ENCODE measurements around the gene GADD45G.

Gene GADD45G

GRCh38 chr9:89632192-89632733 lies 27.5 kb downstream of the GADD45G start:
- DNase-seq: no peak

DNA sequence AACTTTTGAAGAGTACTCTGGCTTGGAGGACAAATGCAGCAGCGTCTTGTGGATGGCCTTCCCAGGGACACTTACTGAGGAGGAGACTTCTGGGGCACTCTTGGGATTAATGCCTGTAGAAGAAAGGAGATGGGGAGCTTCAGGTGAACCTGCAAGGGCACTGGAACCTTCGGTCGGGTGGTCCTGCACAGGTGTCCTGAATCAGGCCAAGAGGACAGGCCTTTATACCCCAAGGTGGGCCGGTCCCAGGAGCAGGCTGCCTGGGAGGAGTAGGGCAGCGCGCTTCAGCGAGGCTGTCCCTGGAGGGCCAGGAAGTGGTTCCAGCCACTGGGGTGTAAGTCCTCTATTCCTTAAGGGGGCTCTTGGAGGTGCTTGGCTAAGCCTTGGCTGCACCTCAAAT lies 27.9 kb downstream of the GADD45G start:
- DNase-seq: no peak

- DNase-seq: no peak
Observed at GRCh38 chr9:89633404-89633803, 28.6 kb downstream of the GADD45G start.

- no peak for DNase-seq
Observed at GRCh38 chr9:89633920-89634319, 29.1 kb downstream of the GADD45G start.

DNA sequence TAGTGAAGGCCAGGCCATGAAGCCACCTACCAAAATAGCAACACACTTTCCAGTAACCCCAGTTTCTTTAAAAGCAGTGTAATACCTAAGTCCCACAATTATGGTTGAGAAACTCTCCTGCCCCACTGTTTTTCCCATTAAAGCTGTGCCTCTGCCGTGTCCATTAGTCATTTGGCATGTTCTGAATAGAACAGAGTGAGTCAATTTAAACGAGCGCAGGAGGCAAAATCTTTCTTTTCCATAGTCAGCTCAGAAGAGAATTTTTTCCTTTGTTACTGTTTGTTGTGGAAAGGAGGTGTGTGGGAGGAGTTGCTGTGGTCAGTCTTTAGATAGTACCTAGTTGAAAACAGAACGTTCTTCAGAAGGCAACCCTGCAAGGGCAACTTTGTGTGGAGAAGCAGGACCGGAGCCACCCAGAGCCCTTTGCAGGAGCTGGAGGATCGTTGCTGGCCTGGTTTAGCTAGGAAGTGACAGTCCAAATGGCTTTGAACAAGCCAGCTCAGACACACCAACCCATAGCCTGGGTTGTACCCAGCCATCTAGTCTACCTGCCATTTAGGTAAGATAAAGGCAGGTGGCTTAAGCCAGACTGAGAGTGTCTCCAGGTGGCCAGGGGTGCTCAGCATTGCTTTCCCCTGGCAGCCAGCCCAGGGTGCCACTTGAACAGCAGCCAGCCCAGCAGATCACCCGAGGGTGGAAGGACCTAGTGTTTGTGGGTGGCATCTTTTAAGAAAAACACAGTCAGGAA lies 30.4 kb downstream of the GADD45G start:
- no peak for DNase-seq

- DNase-seq: no peak
Observed at GRCh38 chr9:89635816-89636215, 31.0 kb downstream of the GADD45G start.

DNA sequence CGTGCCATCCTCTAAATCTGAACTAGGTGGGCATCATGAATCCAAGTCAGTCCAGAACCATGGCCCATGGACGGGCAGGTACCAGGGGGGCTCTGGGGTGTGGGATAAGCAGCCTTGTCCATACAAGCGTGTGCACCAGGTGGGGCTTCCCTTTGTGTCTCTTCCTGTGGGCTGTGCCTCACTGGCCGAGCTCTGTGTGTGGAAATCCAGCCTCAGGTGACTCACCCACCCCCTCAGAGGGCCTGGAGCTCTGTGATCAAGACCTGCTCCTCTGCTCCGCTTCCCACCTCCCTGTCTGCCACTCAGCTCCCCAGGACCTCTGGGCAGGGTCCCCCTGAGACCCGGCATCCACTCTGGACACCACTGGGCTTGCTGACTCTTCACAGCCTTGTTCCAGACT lies 33.0 kb downstream of the GADD45G start:
- no peak for DNase-seq

DNA sequence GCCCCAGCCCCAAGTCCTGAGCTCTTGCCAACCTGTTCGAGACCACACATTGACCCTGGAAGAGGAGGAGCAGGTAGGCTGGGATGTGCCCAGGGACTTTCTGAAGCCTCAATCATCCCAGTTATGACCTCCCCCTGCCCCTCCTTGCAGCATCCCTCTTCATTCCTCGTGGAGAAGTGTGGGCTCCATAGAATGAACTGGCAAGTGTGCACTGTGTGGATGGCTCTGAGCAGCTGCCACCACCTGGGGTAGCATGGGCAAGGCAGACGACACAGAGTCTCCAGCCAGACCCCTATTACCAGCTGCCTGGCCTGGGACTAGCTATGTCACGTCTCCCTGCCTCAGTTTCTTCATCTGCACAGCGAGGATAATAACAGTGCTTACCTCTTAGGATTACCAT lies 33.5 kb downstream of the GADD45G start:
- no peak for DNase-seq

GRCh38 chr9:89638893-89639292 lies 34.1 kb downstream of the GADD45G start:
- no peak for DNase-seq

- no peak for DNase-seq
Observed at GRCh38 chr9:89639367-89639795, 34.6 kb downstream of the GADD45G start.

DNA sequence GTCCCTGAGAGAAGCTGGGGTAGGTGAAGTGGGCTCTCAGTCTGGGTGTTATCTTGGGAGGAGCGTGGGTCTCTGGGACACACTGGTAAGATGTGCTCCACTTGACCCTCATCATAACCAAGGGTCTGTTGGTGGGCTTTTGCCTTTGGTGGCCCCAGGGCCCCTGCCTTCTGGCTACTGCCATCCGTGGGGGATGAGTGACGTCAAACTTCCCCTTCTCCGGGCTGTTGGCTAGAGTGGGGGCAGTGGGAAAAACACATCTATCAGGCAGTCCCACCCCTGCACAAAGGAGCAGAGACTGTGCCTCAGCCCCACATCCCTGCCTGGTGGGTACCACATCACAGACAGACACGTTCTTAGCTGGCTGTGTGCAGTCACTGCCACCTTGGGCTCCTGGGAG lies 35.1 kb downstream of the GADD45G start:
- no peak for DNase-seq

GRCh38 chr9:89640361-89640760 lies 35.5 kb downstream of the GADD45G start:
- DNase-seq: no peak

DNA sequence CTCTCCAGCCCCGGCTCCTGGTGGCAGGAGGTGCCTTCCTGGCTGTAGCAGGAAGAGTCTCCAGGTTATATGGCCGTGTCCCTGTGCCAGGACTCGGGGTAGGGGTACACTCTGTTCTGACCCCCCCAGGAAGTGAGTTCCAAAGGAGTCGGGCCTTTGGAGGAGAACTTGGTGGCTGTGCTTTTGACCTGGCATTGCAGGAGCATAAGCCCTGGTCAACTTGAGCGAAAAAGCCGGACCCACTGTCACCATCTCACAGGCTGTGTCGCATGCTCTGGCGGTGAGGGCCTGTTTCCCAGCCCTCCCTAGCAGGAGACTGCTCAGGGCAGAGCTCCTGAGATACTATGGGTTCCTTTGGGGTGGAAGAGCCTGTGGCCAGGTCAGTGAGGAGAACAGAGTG lies 36.0 kb downstream of the GADD45G start:
- DNase-seq: no peak

- DNase-seq: no peak
Observed at GRCh38 chr9:89641980-89642379, 37.2 kb downstream of the GADD45G start.

DNA sequence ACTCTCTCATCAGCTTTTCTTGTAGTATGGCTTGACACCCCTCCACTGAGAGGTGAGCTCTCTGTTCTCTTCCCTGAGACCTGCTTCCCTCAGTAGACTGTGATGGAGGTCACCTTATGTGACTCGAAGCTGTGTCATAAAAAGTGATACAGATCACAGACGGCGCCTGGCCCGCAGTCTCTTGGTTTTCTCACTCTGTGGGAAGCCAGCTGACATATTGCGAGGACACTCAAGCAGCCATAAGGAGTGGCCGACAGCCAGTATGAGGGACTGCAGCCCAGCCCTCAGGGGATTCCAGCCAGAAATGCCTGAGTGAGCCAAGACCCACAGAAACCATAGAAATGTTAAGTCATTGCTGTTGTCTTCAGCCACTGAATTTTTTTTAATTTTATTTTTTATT lies 38.0 kb downstream of the GADD45G start:
- no peak for DNase-seq

- DNase-seq: no peak
Observed at GRCh38 chr9:89646189-89646939, 41.6 kb downstream of the GADD45G start.

GRCh38 chr9:89647366-89648128 lies 42.7 kb downstream of the GADD45G start:
- no peak for DNase-seq

GRCh38 chr9:89648247-89649000 lies 43.6 kb downstream of the GADD45G start:
- no peak for DNase-seq

GRCh38 chr9:89649039-89649691 lies 44.4 kb downstream of the GADD45G start:
- no peak for DNase-seq

- no peak for DNase-seq
Observed at GRCh38 chr9:89654025-89654662, 49.3 kb downstream of the GADD45G start.
